K562 (cell line): ENCODE results near the gene SPTLC1.
A peak's percentile ranks its signal among the peaks of the same experiment; 100 is the strongest.

Experiments
- CEBPG ChIP-seq, 3 experiments: fragments of 200-800 bp in 1 of 3; sonication (Bioruptor generic) in 1 of 3; sonication (generic) in 1 of 3; formaldehyde crosslinking in 1 of 3; IDR thresholded peaks in 2 of 3; conservative IDR thresholded peaks in 1 of 3; 2 replicates each; pipeline versions ENCODE4 v1.6.1 to v1.8.0; 2016 to 2022; ENCODE audit warnings: missing compliant biosample characterization in 2 of 3, missing genetic modification characterization in 2 of 3, mild to moderate bottlenecking in 1 of 3, missing genetic modification reagents in 1 of 3
- FOXM1 ChIP-seq, 2 experiments: fragments of 450-650 bp in 1 of 2; sonication (generic) in 1 of 2; formaldehyde crosslinking in 1 of 2; IDR thresholded peaks; 2 replicates each; pipeline versions ENCODE4 v1.6.1 to v1.9.0; 2017 to 2022; ENCODE audit warnings: low read depth in 2 of 2, mild to moderate bottlenecking in 2 of 2, missing genetic modification reagents in 1 of 2, moderate library complexity in 1 of 2
- MAFG ChIP-seq: fragments of 450-650 bp; conservative IDR thresholded peaks from 2 replicates; pipeline ENCODE4 v1.6.1; 2016; ENCODE audit warnings: missing genetic modification characterization, missing compliant biosample characterization
- NEUROD1 ChIP-seq: fragments of 150-350 bp; IDR thresholded peaks from 2 replicates; pipeline ENCODE4 v1.6.1; 2014; ENCODE audit warnings: borderline replicate concordance, low read length, low read depth; ENCODE audit not compliant: partially characterized antibody
- RAD21 ChIP-seq, 2 experiments: fragments of 250-450 bp in 1 of 2; fragments of 450-650 bp in 1 of 2; sonication (Bioruptor Pico) in 1 of 2; formaldehyde crosslinking in 1 of 2; IDR thresholded peaks in 1 of 2; conservative IDR thresholded peaks in 1 of 2; 2 replicates each; pipeline versions ENCODE4 v1.4.0 to v1.8.0; 2020 to 2022; ENCODE audit warnings: mild to moderate bottlenecking in 2 of 2, moderate library complexity in 1 of 2
- YBX1 ChIP-seq: fragments of 450-650 bp; IDR thresholded peaks from 2 replicates; pipeline ENCODE4 v1.7.1; 2016; ENCODE audit warnings: mild to moderate bottlenecking
- TF ChIP-seq, protein P1 (sequence below), 3 experiments: IDR thresholded peaks in 2 of 3; conservative IDR thresholded peaks in 1 of 3; 2 replicates each; pipeline ENCODE4 v1.5.1; 2011 to 2012; ENCODE audit warnings: low read length in 3 of 3, mild to moderate bottlenecking in 3 of 3, control low read depth in 2 of 3, improper control_type of control experiment in 1 of 3, inconsistent platforms in 1 of 3, low read depth in 1 of 3, mixed read lengths in 1 of 3, moderate library complexity in 1 of 3; ENCODE audit not compliant: insufficient read depth in 2 of 3
- TF ChIP-seq, protein P2 (sequence below): fragments of 150-350 bp; conservative IDR thresholded peaks from 2 replicates; pipeline ENCODE4 v1.6.1; 2014; ENCODE audit warnings: low read length

DNA sequence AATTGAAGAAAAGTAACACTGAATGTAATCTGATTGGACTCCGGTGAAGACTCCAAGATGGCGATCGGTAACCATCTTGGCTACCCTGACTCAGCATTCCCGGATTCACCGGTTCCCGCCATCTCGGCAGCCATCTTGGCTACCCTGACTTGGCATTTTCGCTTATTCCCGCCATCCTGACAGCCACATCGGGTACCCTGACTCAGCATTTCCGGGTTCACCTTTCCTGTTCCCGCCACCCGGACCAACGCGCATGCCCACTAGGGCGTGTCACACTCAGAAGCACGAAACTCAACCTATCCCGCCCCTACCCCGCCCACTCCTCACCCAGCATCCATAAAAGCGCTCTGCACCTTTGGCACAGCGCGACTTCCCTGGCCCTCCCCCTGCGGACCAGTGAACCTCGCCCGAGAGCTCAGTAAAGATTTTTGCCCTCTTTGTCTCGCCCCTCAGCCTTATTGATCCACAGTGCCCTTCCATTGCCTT lies 17.2 kb downstream of the SPTLC1 start:
- TF ChIP-seq YBX1: no peak
- peak; percentile 70 for TF ChIP-seq MAFG (tag)
- no peak for TF ChIP-seq CEBPG (CRISPR knock-in tag; IDR thresholded peaks at IDR 0.05)
- no peak for TF ChIP-seq CEBPG (tag; conservative IDR thresholded peaks at IDR 0.05 in 1 of 2, IDR thresholded peaks at IDR 0.05 in 1 of 2)
- no peak for TF ChIP-seq RAD21 (CRISPR knock-in tag; conservative IDR thresholded peaks at IDR 0.05 in 1 of 2, IDR thresholded peaks at IDR 0.05 in 1 of 2)
- TF ChIP-seq, protein P1, sequence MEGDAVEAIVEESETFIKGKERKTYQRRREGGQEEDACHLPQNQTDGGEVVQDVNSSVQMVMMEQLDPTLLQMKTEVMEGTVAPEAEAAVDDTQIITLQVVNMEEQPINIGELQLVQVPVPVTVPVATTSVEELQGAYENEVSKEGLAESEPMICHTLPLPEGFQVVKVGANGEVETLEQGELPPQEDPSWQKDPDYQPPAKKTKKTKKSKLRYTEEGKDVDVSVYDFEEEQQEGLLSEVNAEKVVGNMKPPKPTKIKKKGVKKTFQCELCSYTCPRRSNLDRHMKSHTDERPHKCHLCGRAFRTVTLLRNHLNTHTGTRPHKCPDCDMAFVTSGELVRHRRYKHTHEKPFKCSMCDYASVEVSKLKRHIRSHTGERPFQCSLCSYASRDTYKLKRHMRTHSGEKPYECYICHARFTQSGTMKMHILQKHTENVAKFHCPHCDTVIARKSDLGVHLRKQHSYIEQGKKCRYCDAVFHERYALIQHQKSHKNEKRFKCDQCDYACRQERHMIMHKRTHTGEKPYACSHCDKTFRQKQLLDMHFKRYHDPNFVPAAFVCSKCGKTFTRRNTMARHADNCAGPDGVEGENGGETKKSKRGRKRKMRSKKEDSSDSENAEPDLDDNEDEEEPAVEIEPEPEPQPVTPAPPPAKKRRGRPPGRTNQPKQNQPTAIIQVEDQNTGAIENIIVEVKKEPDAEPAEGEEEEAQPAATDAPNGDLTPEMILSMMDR (IDR thresholded peaks at IDR 0.05 in 2 of 3, conservative IDR thresholded peaks at IDR 0.05 in 1 of 3; ENCODE audit: insufficient read depth in 2 of 3, low read depth in 1 of 3, low read length in 3 of 3): no peak
- TF ChIP-seq, protein P2, sequence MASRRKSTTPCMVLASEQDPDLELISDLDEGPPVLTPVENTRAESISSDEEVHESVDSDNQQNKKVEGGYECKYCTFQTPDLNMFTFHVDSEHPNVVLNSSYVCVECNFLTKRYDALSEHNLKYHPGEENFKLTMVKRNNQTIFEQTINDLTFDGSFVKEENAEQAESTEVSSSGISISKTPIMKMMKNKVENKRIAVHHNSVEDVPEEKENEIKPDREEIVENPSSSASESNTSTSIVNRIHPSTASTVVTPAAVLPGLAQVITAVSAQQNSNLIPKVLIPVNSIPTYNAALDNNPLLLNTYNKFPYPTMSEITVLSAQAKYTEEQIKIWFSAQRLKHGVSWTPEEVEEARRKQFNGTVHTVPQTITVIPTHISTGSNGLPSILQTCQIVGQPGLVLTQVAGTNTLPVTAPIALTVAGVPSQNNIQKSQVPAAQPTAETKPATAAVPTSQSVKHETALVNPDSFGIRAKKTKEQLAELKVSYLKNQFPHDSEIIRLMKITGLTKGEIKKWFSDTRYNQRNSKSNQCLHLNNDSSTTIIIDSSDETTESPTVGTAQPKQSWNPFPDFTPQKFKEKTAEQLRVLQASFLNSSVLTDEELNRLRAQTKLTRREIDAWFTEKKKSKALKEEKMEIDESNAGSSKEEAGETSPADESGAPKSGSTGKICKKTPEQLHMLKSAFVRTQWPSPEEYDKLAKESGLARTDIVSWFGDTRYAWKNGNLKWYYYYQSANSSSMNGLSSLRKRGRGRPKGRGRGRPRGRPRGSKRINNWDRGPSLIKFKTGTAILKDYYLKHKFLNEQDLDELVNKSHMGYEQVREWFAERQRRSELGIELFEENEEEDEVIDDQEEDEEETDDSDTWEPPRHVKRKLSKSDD: peak; percentile 94; the same call in 1 of the 2 replicates
- no peak for TF ChIP-seq FOXM1 (IDR thresholded peaks at IDR 0.05; ENCODE audit: low read depth)
- TF ChIP-seq FOXM1 (CRISPR knock-in tag; IDR thresholded peaks at IDR 0.05; ENCODE audit: low read depth): no peak
- no peak for TF ChIP-seq NEUROD1
